HG03097 (cell line): Measurements from ENCODE around the gene LRRC18.

Source experiments
- ATAC-seq: cut with Tn5 transposase; IDR thresholded peaks from one replicate; pipeline ENCODE4 v1.9.1; 2021; ENCODE audit not compliant: unreplicated experiment, low FRiP score

LRRC18 gene

GRCh38 chr10:48884179-48885045, 55.2 kb downstream of the LRRC18 start:
- ATAC-seq, result no peak

GRCh38 chr10:48883701-48884100, 55.9 kb downstream of the LRRC18 start:
- ATAC-seq, result no peak

- no peak for ATAC-seq
These were observed 56.8 kb downstream of the LRRC18 start for GRCh38 chr10:48882881-48883280.

- no peak for ATAC-seq
These were observed 57.7 kb downstream of the LRRC18 start for GRCh38 chr10:48881937-48882336.

GRCh38 chr10:48880016-48880705, 59.5 kb downstream of the LRRC18 start:
- no peak for ATAC-seq

GRCh38 chr10:48879451-48879850, 60.2 kb downstream of the LRRC18 start:
- ATAC-seq, result no peak

- no peak for ATAC-seq
These were observed 61.5 kb downstream of the LRRC18 start for GRCh38 chr10:48878091-48878490.

GRCh38 chr10:48872234-48872633, 67.4 kb downstream of the LRRC18 start:
- no peak for ATAC-seq
